Neutrophil (primary cell): ENCODE data around the gene LGALS4.
"Not testable (repeated sequence)": the region's sequence is repeated elsewhere in the genome, so short reads cannot be mapped to it uniquely, and the experiment has no call there.

Experiments used
- H3K27ac ChIP-seq: fragments of 200-600 bp; sonication (generic); 2 replicates; pipeline ENCODE4 v1.5.1; 2016; ENCODE audit warnings: mild to moderate bottlenecking, moderate library complexity
- H3K27me3 ChIP-seq: fragments of 200-600 bp; sonication (generic); 2 replicates; pipeline ENCODE4 v1.6.0; 2016; ENCODE audit warnings: mild to moderate bottlenecking
- H3K36me3 ChIP-seq: fragments of 200-600 bp; sonication (generic); 2 replicates; pipeline ENCODE4 v1.5.1; 2017
- H3K4me1 ChIP-seq, 2 experiments: fragments of 200-600 bp in 1 of 2; sonication (generic) in 1 of 2; 1 replicate in 1 of 2; 2 replicates in 1 of 2; pipeline versions ENCODE4 v1.5.1 to v1.6.1; 2013 to 2016; ENCODE audit warnings: low read depth in 1 of 2, low read length in 1 of 2, mild to moderate bottlenecking in 1 of 2, moderate library complexity in 1 of 2; ENCODE audit not compliant: control insufficient read depth in 1 of 2, insufficient read depth in 1 of 2
- H3K4me3 ChIP-seq, 2 experiments: fragments of 200-600 bp in 1 of 2; sonication (generic) in 1 of 2; 1 replicate in 1 of 2; 2 replicates in 1 of 2; pipeline ENCODE4 v1.5.1; 2013 to 2016; ENCODE audit warnings: low read depth in 1 of 2, low read length in 1 of 2, mild to moderate bottlenecking in 1 of 2, moderate library complexity in 1 of 2
- H3K9me3 ChIP-seq: fragments of 200-600 bp; sonication (generic); 2 replicates; pipeline ENCODE4 v1.5.1; 2016
- CTCF ChIP-seq: fragments of 200-600 bp; sonication (generic); IDR thresholded peaks from 2 replicates; pipeline ENCODE4 v1.5.1; 2016; ENCODE audit warnings: antibody characterized with exemption

LGALS4 gene

GRCh38 chr19:38812841-38813320 is at the start of gene LGALS4:
Gene LGALS4, minus strand, starts transcription at chr19:38812945. Its CDS starts 59 bp downstream, at chr19:38812886.
- no peak for TF ChIP-seq CTCF

GRCh38 chr19:38861368-38861767 is 48.6 kb upstream of the LGALS4 start:
- H3K9me3 ChIP-seq = no peaks in the 10 kb centered on the region
- no peak overlapping the region for H3K4me3 ChIP-seq
- no peak overlapping the region for H3K27ac ChIP-seq
- H3K27me3 ChIP-seq = peaks cover 46% of the 10 kb centered on the region
- H3K36me3 ChIP-seq = no peaks in the 10 kb centered on the region
- no peak for TF ChIP-seq CTCF
- H3K4me1 ChIP-seq = peaks cover 0 to 3% of the 10 kb centered on the region in 2 experiments

More at GRCh38 chr19:38812841-38813320, at the start of gene LGALS4:
- Histone ChIP-seq H3K27me3 (no peaks in the 10 kb centered on the region), H3K4me1 (no peaks in the 10 kb centered on the region), H3K36me3 (peaks cover 33% of the 10 kb centered on the region), H3K9me3 (no peaks in the 10 kb centered on the region), H3K4me3 (no peak within 1 kb of the TSS), H3K27ac (no peak within 1 kb of the TSS)

GRCh38 chr19:38859631-38860204 is 47.0 kb upstream of the LGALS4 start:
- not testable (repeated sequence) for H3K36me3 ChIP-seq
- H3K27me3 ChIP-seq = peaks cover 52% of the 10 kb centered on the region

GRCh38 chr19:38856813-38857212 is 44.1 kb upstream of the LGALS4 start:
- no peak overlapping the region for H3K27ac ChIP-seq

More at GRCh38 chr19:38859631-38860204, 47.0 kb upstream of the LGALS4 start:
- H3K27ac ChIP-seq, H3K9me3 ChIP-seq, H3K4me3 ChIP-seq, H3K4me1 ChIP-seq: not testable (repeated sequence)

GRCh38 chr19:38855751-38856150 is 43.0 kb upstream of the LGALS4 start:
- not testable (repeated sequence) for H3K27ac ChIP-seq, H3K9me3 ChIP-seq, H3K4me3 ChIP-seq, H3K36me3 ChIP-seq
- H3K27me3 ChIP-seq = peaks cover 41% of the 10 kb centered on the region
- peaks cover 15 to 18% of the 10 kb centered on the region in 2 experiments for H3K4me1 ChIP-seq

More at GRCh38 chr19:38856813-38857212, 44.1 kb upstream of the LGALS4 start:
- H3K36me3 ChIP-seq = no peaks in the 10 kb centered on the region
- H3K9me3 ChIP-seq = no peaks in the 10 kb centered on the region
- peaks cover 43% of the 10 kb centered on the region for H3K27me3 ChIP-seq
- no peak overlapping the region for H3K4me3 ChIP-seq
- peaks cover 6 to 9% of the 10 kb centered on the region in 2 experiments for H3K4me1 ChIP-seq
- TF ChIP-seq CTCF = no peak

- H3K36me3 ChIP-seq, H3K9me3 ChIP-seq, H3K27ac ChIP-seq, H3K4me3 ChIP-seq: not testable (repeated sequence)
- Histone ChIP-seq H3K27me3 (peaks cover 40% of the 10 kb centered on the region), H3K4me1 (peaks cover 16 to 19% of the 10 kb centered on the region in 2 experiments)
These were observed 42.2 kb upstream of the LGALS4 start for GRCh38 chr19:38854961-38855360.

- Histone ChIP-seq H3K9me3 (no peaks in the 10 kb centered on the region), H3K4me1 (peaks cover 27 to 29% of the 10 kb centered on the region in 2 experiments), H3K36me3 (no peaks in the 10 kb centered on the region), H3K27ac (no peak overlapping the region), H3K4me3 (peak overlapping the region in 1 of 2 experiments; percentile 80), H3K27me3 (peaks cover 25% of the 10 kb centered on the region)
- TF ChIP-seq CTCF = no peak
These were observed 40.5 kb upstream of the LGALS4 start for GRCh38 chr19:38853214-38853613.
